NCI-H187 treated with DMSO at 0.1 percent for 48 hours (cell line): ENCODE results near the gene ABCA3.

ENCODE experiments used
- DNase-seq: peaks from one replicate; lab custom pipeline; 2025; lab: John Stamatoyannopoulos, UW

Gene ABCA3

DNA sequence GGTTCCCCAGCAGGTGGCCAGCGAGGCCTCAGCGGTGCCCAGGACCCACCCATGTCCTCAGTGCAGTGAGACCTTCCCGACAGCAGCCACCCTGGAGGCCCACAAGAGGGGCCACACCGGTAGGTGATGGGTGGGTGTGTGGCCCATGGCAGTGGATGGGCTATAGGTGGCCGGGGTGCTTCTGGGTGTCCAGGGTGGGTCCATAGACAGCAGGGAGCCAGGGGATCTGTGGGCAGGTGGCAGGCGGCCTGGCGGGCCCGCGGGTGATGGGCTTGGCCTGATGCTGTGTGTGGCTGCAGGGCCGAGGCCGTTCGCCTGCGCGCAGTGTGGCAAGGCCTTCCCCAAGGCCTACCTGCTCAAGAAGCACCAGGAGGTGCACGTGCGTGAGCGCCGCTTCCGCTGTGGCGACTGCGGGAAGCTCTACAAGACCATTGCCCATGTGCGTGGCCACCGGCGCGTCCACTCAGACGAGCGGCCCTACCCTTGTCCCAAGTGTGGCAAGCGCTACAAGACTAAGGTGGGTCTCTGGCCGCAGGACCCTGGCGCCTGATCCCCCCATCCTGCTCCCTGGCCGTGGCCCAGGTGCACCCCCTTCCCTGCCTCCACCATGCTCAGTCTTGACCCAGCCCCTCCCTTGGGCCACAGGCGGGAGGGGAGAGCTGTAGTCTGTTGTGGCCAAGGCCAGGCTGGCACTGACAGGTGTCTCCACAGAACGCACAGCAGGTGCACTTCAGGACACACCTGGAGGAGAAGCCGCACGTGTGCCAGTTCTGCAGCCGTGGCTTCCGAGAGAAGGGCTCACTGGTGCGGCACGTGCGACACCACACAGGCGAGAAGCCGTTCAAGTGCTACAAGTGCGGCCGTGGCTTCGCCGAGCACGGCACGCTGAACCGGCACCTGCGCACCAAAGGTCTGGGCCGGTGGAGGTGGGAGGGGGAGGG lies 106.4 kb downstream of the ABCA3 start:
- peak; percentile 68 for DNase-seq

- no peak for DNase-seq
These were observed 107.3 kb downstream of the ABCA3 start for GRCh38 chr16:2233046-2233775.

DNA sequence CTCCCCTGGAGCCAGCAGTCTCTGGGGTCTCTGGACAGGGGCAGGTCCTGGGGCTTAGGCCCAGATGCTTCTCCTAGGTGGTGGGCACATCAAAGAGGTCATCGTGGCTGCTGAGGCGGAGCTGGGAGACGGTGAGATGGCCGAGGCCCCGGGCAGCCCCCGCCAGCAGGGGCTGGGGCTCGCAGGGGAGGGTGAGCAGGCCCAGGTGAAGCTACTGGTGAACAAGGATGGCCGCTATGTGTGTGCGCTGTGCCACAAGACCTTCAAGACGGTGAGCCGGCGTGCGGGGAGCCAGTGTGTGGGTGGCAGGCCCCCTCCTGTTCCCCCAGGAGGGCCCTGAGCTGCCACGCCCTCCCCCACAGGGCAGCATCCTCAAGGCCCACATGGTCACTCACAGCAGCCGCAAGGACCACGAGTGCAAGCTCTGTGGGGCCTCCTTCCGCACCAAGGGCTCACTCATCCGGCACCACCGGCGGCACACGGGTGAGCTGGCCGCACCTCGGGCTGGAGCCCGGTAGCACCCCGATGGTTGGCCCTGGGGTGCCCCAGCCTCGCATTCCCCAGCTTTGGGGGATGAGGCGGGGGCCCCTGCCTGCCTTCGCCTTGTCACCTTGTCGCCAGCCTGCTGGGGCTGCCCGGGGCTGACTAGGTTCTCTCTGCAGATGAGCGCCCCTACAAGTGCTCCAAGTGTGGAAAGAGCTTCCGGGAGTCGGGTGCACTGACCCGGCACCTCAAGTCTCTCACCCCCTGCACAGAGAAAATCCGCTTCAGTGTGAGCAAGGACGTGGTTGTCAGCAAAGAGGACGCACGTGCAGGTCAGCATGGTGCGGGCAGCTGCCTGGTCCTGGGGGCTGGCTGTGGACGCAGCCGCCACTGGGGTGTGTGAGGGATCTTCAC lies 108.2 kb downstream of the ABCA3 start:
- no peak for DNase-seq

- DNase-seq = peak; percentile 83
These were observed 109.3 kb downstream of the ABCA3 start for GRCh38 chr16:2231016-2231931.

DNA sequence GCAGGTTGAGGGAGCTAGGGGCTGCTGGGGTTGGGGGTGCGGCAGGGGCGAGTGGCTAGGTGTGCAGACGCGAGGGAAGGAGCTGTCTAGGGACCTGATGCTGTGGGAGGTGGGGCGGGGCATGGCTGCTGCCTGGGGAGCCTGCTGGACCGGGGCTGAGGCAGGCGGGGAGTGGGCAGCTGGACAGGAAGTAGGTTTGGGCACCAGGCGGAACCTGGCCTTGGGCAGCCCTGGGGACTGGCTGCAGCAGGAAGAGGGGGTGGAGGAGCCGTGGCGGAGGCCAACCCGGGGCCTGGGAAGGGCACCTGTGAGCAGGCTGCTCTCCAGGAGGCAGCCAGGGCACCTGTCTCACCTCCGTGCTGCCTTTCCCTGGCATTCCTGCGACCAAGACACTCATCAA lies 110.2 kb downstream of the ABCA3 start:
- no peak for DNase-seq

DNA sequence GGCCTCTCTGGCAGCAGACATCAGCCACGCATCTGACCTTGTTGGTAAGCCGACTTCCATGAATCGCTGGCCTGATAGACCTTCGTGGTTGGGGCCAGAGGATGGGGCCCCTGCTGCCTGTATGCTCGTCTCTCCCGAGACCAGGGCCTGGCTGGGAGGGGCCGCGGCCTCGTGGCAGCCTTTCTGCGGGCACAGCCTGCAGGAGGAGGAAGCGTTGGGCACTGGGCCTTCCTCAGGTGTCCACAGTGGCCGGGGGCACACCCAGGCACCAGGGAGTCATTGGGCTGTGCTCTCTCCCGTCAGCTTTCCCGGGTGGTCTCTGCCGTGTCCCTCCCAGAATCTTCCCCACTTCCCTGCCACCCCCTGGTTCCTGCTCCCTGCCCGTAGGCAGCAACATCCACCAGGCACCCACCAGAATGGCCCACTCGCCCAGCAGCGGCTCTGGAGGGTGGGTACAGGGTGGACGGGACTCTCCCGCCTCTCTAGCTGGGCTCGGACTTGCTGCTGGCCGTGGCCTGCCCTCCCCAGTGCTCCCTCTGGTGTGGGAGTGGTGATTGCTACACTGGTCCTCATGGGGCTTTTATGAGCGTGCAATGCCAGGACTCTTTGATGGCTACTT lies 110.8 kb downstream of the ABCA3 start:
- DNase-seq = no peak

GRCh38 chr16:2229091-2229490 lies 111.4 kb downstream of the ABCA3 start:
- no peak for DNase-seq

DNA sequence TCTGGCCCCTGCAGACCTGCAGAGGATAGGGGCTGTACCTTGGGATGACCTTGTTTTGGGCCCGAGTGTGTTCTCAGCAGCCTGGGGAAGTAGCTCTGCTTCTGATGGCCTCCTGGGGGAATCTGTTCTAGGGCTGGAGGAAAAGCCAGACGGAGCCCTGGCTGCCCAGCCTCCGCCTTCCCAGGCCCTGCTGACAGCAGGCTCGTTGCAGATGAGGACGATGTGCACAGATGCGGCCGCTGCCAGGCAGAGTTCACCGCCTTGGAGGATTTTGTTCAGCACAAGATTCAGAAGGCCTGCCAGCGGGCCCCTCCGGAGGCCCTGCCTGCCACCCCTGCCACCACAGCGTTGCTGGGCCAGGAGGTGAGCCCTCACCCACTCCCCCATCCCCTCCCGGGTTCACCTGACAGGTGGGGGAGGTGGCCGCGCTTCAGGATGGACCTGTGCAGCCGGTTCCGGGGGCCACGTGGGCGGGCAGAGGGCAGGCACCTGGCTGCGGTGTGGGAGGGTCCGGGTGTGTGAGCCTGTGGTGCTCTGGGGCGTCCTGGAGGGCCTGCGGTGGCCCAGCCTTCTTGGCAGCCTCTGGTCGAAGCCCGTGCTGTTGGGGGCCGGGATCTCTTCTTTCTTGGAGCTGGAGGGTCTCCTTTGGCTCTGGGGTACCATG lies 112.2 kb downstream of the ABCA3 start:
- no peak for DNase-seq

DNA sequence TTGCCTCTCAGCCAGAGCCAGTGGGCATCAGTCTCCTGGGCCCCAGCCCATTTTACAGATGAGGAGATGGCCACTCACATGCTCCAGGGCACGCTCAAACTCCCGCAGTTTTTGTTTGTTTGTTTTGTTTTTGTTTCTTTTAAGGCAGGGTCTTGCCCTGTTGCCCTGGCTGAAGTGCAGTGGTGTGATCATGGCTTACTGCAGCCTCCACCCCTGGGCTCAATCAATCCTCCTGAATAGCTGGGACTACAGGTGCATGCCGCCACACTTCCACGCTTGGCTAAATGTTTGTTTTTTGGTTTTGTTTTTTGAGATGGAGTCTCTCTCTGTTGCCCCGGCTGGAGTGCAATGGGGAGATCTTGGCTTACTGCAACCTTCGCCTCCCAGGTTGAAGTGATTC lies 113.6 kb downstream of the ABCA3 start:
- DNase-seq = no peak

- no peak for DNase-seq
These were observed 114.2 kb downstream of the ABCA3 start for GRCh38 chr16:2226245-2226793.
